Measurements from ENCODE around the gene ESR1. TPM values are rescaled to one million over a fixed set of nuclear protein-coding genes. Genes with fewer than 3 reads are reported as not detected.

ESR1 gene
- total and polyA plus RNA-seq, 2 donors (not counting 3 experiments of a cell fraction or from before 2014, with no cell fraction given), result 0.01 TPM; not detected in 1

GRCh38 chr6:152170702-152171667 lies 363.5 kb downstream of the ESR1 start:
- H2AFZ ChIP-seq (ENCODE audit: low read depth, low read length), result no peak overlapping the region
- no TSS peak for BruUV-seq (replicated peaks)
- H4K20me1 ChIP-seq (replicated peaks; ENCODE audit: control insufficient read depth, extremely low read depth, insufficient read depth, low read length), result no peaks in the 10 kb centered on the region
- H3K36me3 ChIP-seq (ENCODE audit: control insufficient read depth in 2 of 2, extremely low read depth in 1 of 2, insufficient read depth in 2 of 2, low read length in 2 of 2), result no peaks in the 10 kb centered on the region
- ChIA-PET POLR2A (no interaction called here), CTCF (interaction anchor here (0.8 kb wide), 1 partner anchor 13 kb away, joined by 3 read pairs; no protein-coding TSS in a partner anchor)
- no peaks in the 10 kb centered on the region for H3K79me2 ChIP-seq (ENCODE audit: control insufficient read depth, insufficient read depth, low read length)
- DNase-seq (ENCODE audit: low read depth, low spot score), result no peak
- FAIRE-seq, result no peak
- no peaks in the 10 kb centered on the region for H3K9me3 ChIP-seq (replicated peaks; ENCODE audit: control insufficient read depth, insufficient read depth, low read length)
- H3K9ac ChIP-seq (replicated peaks; ENCODE audit: extremely low read depth, insufficient read depth, low read length), result no peak overlapping the region
- no peak overlapping the region for H3K27ac ChIP-seq (ENCODE audit: insufficient read depth, low read depth, low read length)
- no peaks in the 10 kb centered on the region for H3K9me1 ChIP-seq (replicated peaks; ENCODE audit: control insufficient read depth, extremely low read depth, insufficient read depth, low read length)
- TF ChIP-seq GATA2 (IDR thresholded peaks at IDR 0.05; ENCODE audit: insufficient read depth, insufficient read length, low read depth, low read length) (no peak), POLR2AphosphoS5 (IDR thresholded peaks at IDR 0.05; ENCODE audit: insufficient read depth, low read depth, low read length) (no peak)
- dilution Hi-C loops (cut with MboI; ENCODE audit: extremely low pct_ligation_motif_present, low sequenced_read_pairs) (no loop called here), intact Hi-C loops (cut with micrococcal nuclease) (no loop called here)
- no peak overlapping the region for H3K4me2 ChIP-seq (ENCODE audit: insufficient read depth, low read length)
- H3K27me3 ChIP-seq (ENCODE audit: control insufficient read depth in 2 of 2, insufficient read depth in 2 of 2, low read length in 2 of 2), result no peaks in the 10 kb centered on the region
- no peaks in the 10 kb centered on the region for H3K4me1 ChIP-seq (ENCODE audit: control insufficient read depth, extremely low read depth, insufficient read depth, low read length)
- H3K4me3 ChIP-seq (replicated peaks in 1 of 3; ENCODE audit: insufficient read depth in 1 of 3, low read depth in 1 of 3, low read length in 3 of 3), result no peak overlapping the region

GRCh38 chr6:152173321-152173720 lies 365.8 kb downstream of the ESR1 start:
- Histone ChIP-seq H3K4me2 (ENCODE audit: insufficient read depth, low read length) (no peak overlapping the region), H2AFZ (ENCODE audit: low read depth, low read length) (no peak overlapping the region), H3K4me1 (ENCODE audit: control insufficient read depth, extremely low read depth, insufficient read depth, low read length) (no peaks in the 10 kb centered on the region), H3K79me2 (ENCODE audit: control insufficient read depth, insufficient read depth, low read length) (no peaks in the 10 kb centered on the region), H3K9me3 (replicated peaks; ENCODE audit: control insufficient read depth, insufficient read depth, low read length) (no peaks in the 10 kb centered on the region), H4K20me1 (replicated peaks; ENCODE audit: control insufficient read depth, extremely low read depth, insufficient read depth, low read length) (no peaks in the 10 kb centered on the region), H3K27ac (ENCODE audit: insufficient read depth, low read depth, low read length) (no peak overlapping the region), H3K27me3 (ENCODE audit: control insufficient read depth in 2 of 2, insufficient read depth in 2 of 2, low read length in 2 of 2) (no peaks in the 10 kb centered on the region), H3K9ac (replicated peaks; ENCODE audit: extremely low read depth, insufficient read depth, low read length) (no peak overlapping the region), H3K9me1 (replicated peaks; ENCODE audit: control insufficient read depth, extremely low read depth, insufficient read depth, low read length) (no peaks in the 10 kb centered on the region), H3K4me3 (replicated peaks in 1 of 3; ENCODE audit: insufficient read depth in 1 of 3, low read depth in 1 of 3, low read length in 3 of 3) (no peak overlapping the region), H3K36me3 (ENCODE audit: control insufficient read depth in 2 of 2, extremely low read depth in 1 of 2, insufficient read depth in 2 of 2, low read length in 2 of 2) (peaks cover 3% of the 10 kb centered on the region in 2 experiments)
- ChIA-PET CTCF (no interaction called here), POLR2A (no interaction called here)
- BruUV-seq (replicated peaks), result no TSS peak
- no peak for TF ChIP-seq EZH2 (IDR thresholded peaks at IDR 0.05; ENCODE audit: borderline replicate concordance, low read depth, low read length, severe bottlenecking)
- TF ChIP-seq, protein P1, sequence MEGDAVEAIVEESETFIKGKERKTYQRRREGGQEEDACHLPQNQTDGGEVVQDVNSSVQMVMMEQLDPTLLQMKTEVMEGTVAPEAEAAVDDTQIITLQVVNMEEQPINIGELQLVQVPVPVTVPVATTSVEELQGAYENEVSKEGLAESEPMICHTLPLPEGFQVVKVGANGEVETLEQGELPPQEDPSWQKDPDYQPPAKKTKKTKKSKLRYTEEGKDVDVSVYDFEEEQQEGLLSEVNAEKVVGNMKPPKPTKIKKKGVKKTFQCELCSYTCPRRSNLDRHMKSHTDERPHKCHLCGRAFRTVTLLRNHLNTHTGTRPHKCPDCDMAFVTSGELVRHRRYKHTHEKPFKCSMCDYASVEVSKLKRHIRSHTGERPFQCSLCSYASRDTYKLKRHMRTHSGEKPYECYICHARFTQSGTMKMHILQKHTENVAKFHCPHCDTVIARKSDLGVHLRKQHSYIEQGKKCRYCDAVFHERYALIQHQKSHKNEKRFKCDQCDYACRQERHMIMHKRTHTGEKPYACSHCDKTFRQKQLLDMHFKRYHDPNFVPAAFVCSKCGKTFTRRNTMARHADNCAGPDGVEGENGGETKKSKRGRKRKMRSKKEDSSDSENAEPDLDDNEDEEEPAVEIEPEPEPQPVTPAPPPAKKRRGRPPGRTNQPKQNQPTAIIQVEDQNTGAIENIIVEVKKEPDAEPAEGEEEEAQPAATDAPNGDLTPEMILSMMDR (IDR thresholded peaks at IDR 0.05; ENCODE audit: extremely low read depth in 1 of 2, insufficient read depth in 1 of 2, low read depth in 1 of 2, low read length in 2 of 2), result no peak
- no peak for TF ChIP-seq GATA2 (IDR thresholded peaks at IDR 0.05; ENCODE audit: insufficient read depth, insufficient read length, low read depth, low read length)
- TF ChIP-seq JUN (IDR thresholded peaks at IDR 0.05; ENCODE audit: borderline replicate concordance, insufficient read depth, insufficient read length, low read depth), result no peak
- TF ChIP-seq FOS (IDR thresholded peaks at IDR 0.05; ENCODE audit: borderline replicate concordance, insufficient read depth, low read length), result no peak
- no peak for TF ChIP-seq MYC (IDR thresholded peaks at IDR 0.05; ENCODE audit: low read depth, low read length)
- TF ChIP-seq POLR2AphosphoS5 (IDR thresholded peaks at IDR 0.05; ENCODE audit: insufficient read depth, low read depth, low read length), result no peak
- no peak for TF ChIP-seq POLR2A (IDR thresholded peaks at IDR 0.05; ENCODE audit: low read depth, low read length)
- TF ChIP-seq MAX (IDR thresholded peaks at IDR 0.05; ENCODE audit: insufficient read depth, insufficient read length), result no peak
- dilution Hi-C loops (cut with MboI; ENCODE audit: extremely low pct_ligation_motif_present, low sequenced_read_pairs), result no loop called here
- DNase-seq (ENCODE audit: low read depth, low spot score) (no peak), FAIRE-seq (no peak)
- intact Hi-C loops (cut with micrococcal nuclease), result no loop called here
